IMR-90 (cell line): ENCODE measurements around the gene GHDC. TPM values are rescaled to one million over a fixed set of nuclear protein-coding genes. Genes with fewer than 3 reads are reported as not detected.

Source experiments
- ATAC-seq: fragments of 200-7000 bp; cut with Tn5 transposase; 2 replicates; pipeline ENCODE4 v1.9.1; 2020; ENCODE audit warnings: low read depth, mild to moderate bottlenecking, moderate library complexity
- BruUV-seq: library from RNA; stranded (reverse); fragments of 400-500 nt; replicated peaks from 2 replicates; lab custom pipeline; 2021; lab: Mats Ljungman, UMichigan
- CTCF ChIA-PET: fragments of 300-600 bp; formaldehyde crosslinking; extraction: SDS; loops from one replicate; lab custom pipeline; 2021; ENCODE audit warnings: antibody characterized with exemption; lab: Yijun Ruan, JAX
- POLR2A ChIA-PET: fragments of 300-600 bp; sonication (Branson Sonifier 250); formaldehyde crosslinking; loops from one replicate; lab custom pipeline; 2022; ENCODE audit warnings: antibody characterized with exemption; ENCODE audit not compliant: unreplicated experiment; lab: Charles Lee
- DNase-seq: peaks from one replicate; pipeline ENCODE4 v3.0.0; 2013
- H2AFZ ChIP-seq: replicated peaks from 2 replicates; pipeline ENCODE3; 2013; ENCODE audit warnings: low read length, mild to moderate bottlenecking; ENCODE audit not compliant: poor library complexity
- H2AK5ac ChIP-seq: 2 replicates; pipeline ENCODE4 v1.6.1; 2013; ENCODE audit warnings: low read depth, low read length, inconsistent platforms
- H2AK9ac ChIP-seq: replicated peaks from 2 replicates; pipeline ENCODE3; 2013; ENCODE audit warnings: mild to moderate bottlenecking, low read depth, low read length, moderate library complexity; ENCODE audit not compliant: poor library complexity
- H2BK120ac ChIP-seq: 2 replicates; pipeline ENCODE4 v1.6.1; 2013; ENCODE audit warnings: low read depth, low read length, inconsistent platforms
- H2BK15ac ChIP-seq: 3 replicates; pipeline ENCODE4 v1.6.1; 2013; ENCODE audit warnings: low read depth, low read length, inconsistent platforms
- H2BK20ac ChIP-seq: 2 replicates; pipeline ENCODE4 v1.6.1; 2013; ENCODE audit warnings: low read depth, mild to moderate bottlenecking, inconsistent platforms, low read length, moderate library complexity
- H2BK5ac ChIP-seq: 2 replicates; pipeline ENCODE4 v1.6.1; 2013; ENCODE audit warnings: mild to moderate bottlenecking, low read depth, low read length, inconsistent platforms; ENCODE audit not compliant: poor library complexity, severe bottlenecking
- H3K14ac ChIP-seq: replicated peaks from 2 replicates; pipeline ENCODE4 v1.6.1; 2013; ENCODE audit warnings: low read depth, low read length, inconsistent platforms
- H3K18ac ChIP-seq: 2 replicates; pipeline ENCODE4 v1.6.1; 2013; ENCODE audit warnings: low read depth, low read length, control low read depth
- H3K23ac ChIP-seq: 2 replicates; pipeline ENCODE4 v1.6.1; 2013; ENCODE audit warnings: low read depth, low read length, inconsistent platforms
- H3K27ac ChIP-seq: 2 replicates; pipeline ENCODE4 v1.5.1; 2013; ENCODE audit warnings: mild to moderate bottlenecking, control low read depth, low read length; ENCODE audit not compliant: insufficient read depth
- H3K27me3 ChIP-seq: 2 replicates; pipeline ENCODE4 v1.6.1; 2013; ENCODE audit warnings: low read length; ENCODE audit not compliant: control insufficient read depth, insufficient read depth
- H3K36me3 ChIP-seq: 2 replicates; pipeline ENCODE4 v1.6.1; 2013; ENCODE audit warnings: low read length, mixed read lengths; ENCODE audit not compliant: control insufficient read depth, insufficient read depth
- H3K4ac ChIP-seq: 2 replicates; pipeline ENCODE4 v1.6.1; 2013; ENCODE audit warnings: low read depth, low read length, inconsistent platforms
- H3K4me1 ChIP-seq: 2 replicates; pipeline ENCODE4 v1.6.1; 2013; ENCODE audit warnings: low read length, mixed read lengths; ENCODE audit not compliant: control insufficient read depth, insufficient read depth
- H3K4me2 ChIP-seq: 2 replicates; pipeline ENCODE4 v1.6.1; 2013; ENCODE audit warnings: low read depth, mild to moderate bottlenecking, control low read depth, low read length, moderate library complexity
- H3K4me3 ChIP-seq: 2 replicates; pipeline ENCODE4 v1.5.1; 2013; ENCODE audit warnings: low read depth, mild to moderate bottlenecking, control low read depth, low read length, moderate library complexity; ENCODE audit not compliant: insufficient read depth
- H3K56ac ChIP-seq: 2 replicates; pipeline ENCODE4 v1.6.1; 2013; ENCODE audit warnings: low read length, inconsistent platforms; ENCODE audit not compliant: insufficient read depth; ENCODE audit errors: extremely low read depth
- H3K79me1 ChIP-seq, 2 experiments: 2 replicates each; pipeline ENCODE4 v1.6.1; 2013; ENCODE audit warnings: low read length in 2 of 2, inconsistent platforms in 1 of 2, low read depth in 1 of 2
- H3K9ac ChIP-seq: 2 replicates; pipeline ENCODE4 v1.6.1; 2013; ENCODE audit warnings: low read depth, low read length, control low read depth
- H3K9me1 ChIP-seq: 2 replicates; pipeline ENCODE4 v1.6.1; 2013; ENCODE audit warnings: low read length, inconsistent platforms; ENCODE audit not compliant: insufficient read depth
- H3K9me3 ChIP-seq: 2 replicates; pipeline ENCODE4 v1.6.1; 2013; ENCODE audit warnings: low read length; ENCODE audit not compliant: control insufficient read depth, insufficient read depth
- H4K20me1 ChIP-seq: 2 replicates; pipeline ENCODE4 v1.6.1; 2013; ENCODE audit warnings: low read length, inconsistent platforms; ENCODE audit not compliant: insufficient read depth
- H4K5ac ChIP-seq: 2 replicates; pipeline ENCODE4 v1.6.1; 2013; ENCODE audit warnings: mild to moderate bottlenecking, low read depth, low read length, control low read depth
- H4K8ac ChIP-seq, 2 experiments: 2 replicates each; pipeline ENCODE4 v1.6.1; 2013; ENCODE audit warnings: low read depth in 2 of 2, low read length in 2 of 2, control low read depth in 1 of 2, inconsistent platforms in 1 of 2
- H4K91ac ChIP-seq: 2 replicates; pipeline ENCODE4 v1.6.1; 2013; ENCODE audit warnings: low read depth, low read length, inconsistent platforms; ENCODE audit not compliant: insufficient read depth
- FOS ChIP-seq: fragments of 150-350 bp; IDR thresholded peaks from 2 replicates; pipeline ENCODE4 v1.6.1; 2016; ENCODE audit warnings: low read depth, low read length
- MAFK ChIP-seq: IDR thresholded peaks from 2 replicates; pipeline ENCODE4 v1.6.1; 2012; ENCODE audit warnings: low read depth, low read length, improper control_type of control experiment
- RAD21 ChIP-seq: IDR thresholded peaks from 2 replicates; pipeline ENCODE4 v1.6.1; 2012; ENCODE audit warnings: low read length, improper control_type of control experiment
- WGBS, 2 experiments: methylation state at CpG; one replicate each; pipeline versions ENCODE4 v1.1.5 to v1.1.7; 2013; ENCODE audit warnings: missing lambda C conversion rate in 2 of 2; ENCODE audit not compliant: insufficient read length in 1 of 2; ENCODE audit errors: extremely low coverage in 2 of 2; 5-methylcytosine and 5-hydroxymethylcytosine counted together
- dilution Hi-C: fragments of 300-500 bp; cut with HindIII; formaldehyde crosslinking; loops from one replicate; pipeline ENCODE4 v1.14.3; 2018; ENCODE audit warnings: low sequenced_read_pairs; ENCODE audit not compliant: unreplicated experiment
- in situ Hi-C: fragments of 300-500 bp; cut with MboI; formaldehyde crosslinking; loops from 3 replicates; pipeline ENCODE4 v1.14.3; 2019; ENCODE audit warnings: low sequenced_read_pairs, inconsistent platforms, mixed read lengths
- intact Hi-C: fragments of 100-400 bp; cut with micrococcal nuclease; formaldehyde crosslinking; loops from 2 replicates; pipeline ENCODE4 v1.10.0; 2022
- polyA plus RNA-seq, 3 experiments: library from polyadenylated mRNA; depleted of rRNA; stranded (reverse); fragments of >200 nt; gene quantifications; 2 replicates each; pipeline ENCODE4 v1.2.3, GENCODE V29; 2012; ENCODE audit warnings: low replicate concordance in 1 of 3
- total RNA-seq: library from RNA; depleted of rRNA; stranded (reverse); fragments of >200 nt; gene quantifications from 2 replicates; pipeline ENCODE4 v1.2.3, GENCODE V29; 2012

The GHDC gene
- total and polyA plus RNA-seq, 2 of the 4 experiments (the other 2 are of a cell fraction): 5.2 to 8.1 TPM

- no peak overlapping the region for H2BK20ac ChIP-seq
- dilution Hi-C loops (no loop called here), in situ Hi-C loops (no loop called here), intact Hi-C loops (no loop called here)
- DNase-seq (peak; percentile 60), ATAC-seq (peak; percentile 31)
- H2BK15ac ChIP-seq: no peak overlapping the region
- no peak overlapping the region for H3K27ac ChIP-seq
- H3K27me3 ChIP-seq: peaks cover 36% of the 10 kb centered on the region
- peak overlapping the region; percentile 95 for H3K4me2 ChIP-seq
- H2BK5ac ChIP-seq: no peak overlapping the region
- H3K9me1 ChIP-seq: 0 out of 2 replicates have a peak, but pooled peaks cover 3% of the 10 kb centered on the region
- H3K9me3 ChIP-seq: no peaks in the 10 kb centered on the region
- peak overlapping the region; percentile 89 for H3K4ac ChIP-seq
- H2AFZ ChIP-seq: peak overlapping the region; percentile 94
- H2BK120ac ChIP-seq: no peak overlapping the region
- ChIA-PET POLR2A (interaction anchor here (0.7 kb wide), 1 partner anchor 342 kb away, joined by 3 read pairs; no protein-coding TSS in a partner anchor), CTCF (interaction anchor here (1.0 kb wide), 2 partner anchors 11 to 13 kb away, joined by 3 read pairs; partner anchors contain the start of gene GHDC)
- no peak overlapping the region for H3K9ac ChIP-seq
- peak overlapping the region; percentile 29 for H2AK9ac ChIP-seq
- no peak overlapping the region for H4K91ac ChIP-seq
- no peak overlapping the region for H3K23ac ChIP-seq
- no peak overlapping the region for H3K56ac ChIP-seq
- peak overlapping the region; percentile 29 for H2AK5ac ChIP-seq
- peak overlapping the region; percentile 75 to 94; a peak in 2 of 4 replicates for H4K8ac ChIP-seq
- no peak overlapping the region; the same call in 1 of the 2 replicates for H3K4me3 ChIP-seq
- H3K36me3 ChIP-seq: no peaks in the 10 kb centered on the region
- H3K18ac ChIP-seq: no peak overlapping the region
- H3K79me1 ChIP-seq: no peaks in the 10 kb centered on the region
- 0 out of 2 replicates have a peak overlapping the region, but pooled peaks have one; percentile 84 for H3K14ac ChIP-seq
- WGBS, 2 experiments: 69% methylated on average over 5 of the region's 9 CpGs; no CpG with 5 or more reads in 1 of the 2 experiments
- H4K20me1 ChIP-seq: 0 out of 2 replicates have a peak, but pooled peaks cover 2% of the 10 kb centered on the region
- H3K4me1 ChIP-seq: peaks cover 9% of the 10 kb centered on the region
- H4K5ac ChIP-seq: peak overlapping the region; percentile 90; the same call in 1 of the 2 replicates
- TF ChIP-seq MAFK (0 out of 2 replicates have a peak, but pooled peaks have one; percentile 6), FOS (peak; percentile 56), RAD21 (no peak)
- BruUV-seq: no TSS peak
These were observed 11.2 kb downstream of the GHDC start for GRCh38 chr17:42182927-42183734.
